NCI-H2171 treated with DMSO at 0.1 percent for 48 hours (cell line): Measurements from ENCODE around the gene TMEM191B.
"Not testable (repeated sequence)": the region's sequence is repeated elsewhere in the genome, so short reads cannot be mapped to it uniquely, and the experiment has no call there.

Source experiments
- DNase-seq: peaks from one replicate; lab custom pipeline; 2025; lab: John Stamatoyannopoulos, UW

The TMEM191B gene

DNA sequence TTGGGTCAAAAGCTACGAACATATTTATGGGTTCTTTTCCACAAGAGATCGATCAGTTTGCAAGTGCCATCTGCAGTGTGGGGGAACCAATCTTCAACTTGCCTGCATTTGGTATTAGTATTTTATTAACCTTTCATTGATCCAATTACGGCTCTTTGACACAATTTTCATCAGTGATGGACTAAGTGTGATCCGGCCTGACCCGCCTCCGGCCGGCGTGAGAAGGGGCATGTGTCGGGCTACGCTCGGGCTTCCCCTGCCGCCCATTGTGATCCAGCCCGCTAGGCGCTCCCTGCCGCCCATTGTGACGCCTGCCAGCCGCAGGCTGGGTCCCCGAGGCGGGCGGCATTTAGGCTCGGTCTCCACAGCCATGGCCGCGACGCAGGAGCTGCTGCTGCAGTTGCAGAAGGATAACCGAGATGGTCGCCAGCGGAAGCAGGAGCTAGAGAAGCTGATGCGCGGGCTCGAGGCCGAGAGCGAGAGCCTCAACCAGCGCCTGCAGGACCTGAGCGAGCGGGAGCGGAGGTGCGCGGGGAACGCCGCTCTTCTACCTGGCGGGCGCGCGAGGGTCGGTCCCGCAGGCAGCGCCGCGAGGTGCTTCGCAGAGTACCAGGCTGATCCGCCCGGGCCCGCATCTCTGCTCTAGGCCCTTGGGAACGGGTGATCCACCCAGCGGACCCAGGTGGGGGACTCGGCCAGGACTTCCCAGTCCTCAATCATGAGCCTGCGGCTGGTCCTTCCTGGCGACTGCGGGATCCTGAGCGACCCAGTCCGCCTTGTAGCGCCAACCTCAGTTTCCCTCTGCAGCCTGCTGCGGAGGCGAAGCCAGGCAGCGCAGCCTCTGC, at the start of gene TMEM191B:
TMEM191B (plus strand) TSS at position 51 of the 845 bp plus-strand sequence; CDS start at position 230, 179 bp downstream.
- not testable (repeated sequence) for DNase-seq

GRCh38 chr22:18496227-18496626, 31.4 kb upstream of the TMEM191B start:
- not testable (repeated sequence) for DNase-seq

GRCh38 chr22:18511327-18511726, 16.3 kb upstream of the TMEM191B start:
- not testable (repeated sequence) for DNase-seq

DNA sequence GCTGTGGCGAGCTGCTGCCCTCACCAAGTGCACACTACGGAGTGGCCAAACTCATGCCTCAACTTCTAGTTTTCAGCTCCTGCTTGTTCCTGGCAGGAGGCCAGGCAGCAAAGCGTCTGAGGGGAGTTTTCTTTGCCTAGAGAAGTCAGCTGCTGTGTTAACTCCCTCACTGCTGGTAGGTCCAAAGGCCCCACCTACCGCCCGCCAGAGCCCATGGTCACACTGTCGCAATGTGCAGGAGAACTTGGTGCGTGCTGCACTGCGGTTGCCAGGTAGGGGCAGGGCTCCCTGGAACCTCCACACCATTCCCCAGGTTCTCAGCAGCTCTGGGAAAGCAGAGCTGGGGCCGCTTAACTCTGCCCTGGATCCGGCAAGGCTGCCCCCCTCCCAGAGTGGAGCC, 15.2 kb upstream of the TMEM191B start:
- DNase-seq, result not testable (repeated sequence)

DNA sequence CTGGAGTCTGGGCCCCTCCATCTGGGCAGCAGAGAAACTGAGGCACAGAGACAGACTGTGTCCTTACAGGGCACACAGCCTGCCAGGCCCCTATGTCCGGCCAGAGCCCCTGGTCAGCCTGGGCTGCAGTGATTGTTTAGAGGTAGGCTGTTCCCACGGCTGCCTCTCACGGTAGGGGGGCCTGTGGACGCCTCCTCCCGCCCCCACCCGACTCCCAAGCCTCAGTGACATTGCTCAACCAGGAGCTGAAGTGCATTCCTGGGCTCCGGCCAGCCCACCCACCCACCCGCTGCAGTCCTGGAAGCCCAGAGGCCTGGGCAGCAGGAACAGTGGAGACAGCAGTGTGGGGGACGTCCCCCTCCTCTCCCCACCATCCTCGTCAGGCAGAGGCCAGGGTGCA, 14.1 kb upstream of the TMEM191B start:
- DNase-seq, result not testable (repeated sequence)

- not testable (repeated sequence) for DNase-seq
Observed at GRCh38 chr22:18518061-18518460, 9.5 kb upstream of the TMEM191B start, which contains the start of gene GGTLC3. TSS of gene GGTLC3 (minus strand) at chr22:18518161. CDS start at chr22:18517897, 264 bp downstream.

GRCh38 chr22:18522762-18523161, 4.8 kb upstream of the TMEM191B start:
- DNase-seq, result not testable (repeated sequence)

DNA sequence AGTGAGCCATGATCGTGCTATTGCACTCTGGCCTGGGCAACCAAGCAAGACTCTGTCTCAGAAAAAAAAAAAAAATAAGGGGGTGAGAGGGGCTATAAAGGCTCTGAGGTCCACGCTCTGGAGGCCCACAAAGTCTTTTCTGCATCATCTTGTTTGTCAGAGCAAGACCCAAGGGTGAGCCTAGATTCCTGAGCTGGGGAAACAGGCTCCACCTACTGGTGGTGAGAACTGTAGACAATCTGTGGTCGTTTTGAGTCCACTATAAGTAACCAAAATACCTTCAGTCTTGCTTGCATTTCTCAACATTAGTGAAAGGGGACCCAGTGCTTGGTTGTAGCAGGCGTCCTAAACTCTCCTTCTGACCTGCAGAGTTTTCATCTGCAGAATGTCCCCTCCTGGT, 4.3 kb upstream of the TMEM191B start:
- DNase-seq, result not testable (repeated sequence)

GRCh38 chr22:18528597-18529415, 1.2 kb downstream of the TMEM191B start:
- DNase-seq, result not testable (repeated sequence)

- not testable (repeated sequence) for DNase-seq
Observed at GRCh38 chr22:18529416-18530145, 2.0 kb downstream of the TMEM191B start.

GRCh38 chr22:18533633-18534032, 6.0 kb downstream of the TMEM191B start:
- not testable (repeated sequence) for DNase-seq

DNA sequence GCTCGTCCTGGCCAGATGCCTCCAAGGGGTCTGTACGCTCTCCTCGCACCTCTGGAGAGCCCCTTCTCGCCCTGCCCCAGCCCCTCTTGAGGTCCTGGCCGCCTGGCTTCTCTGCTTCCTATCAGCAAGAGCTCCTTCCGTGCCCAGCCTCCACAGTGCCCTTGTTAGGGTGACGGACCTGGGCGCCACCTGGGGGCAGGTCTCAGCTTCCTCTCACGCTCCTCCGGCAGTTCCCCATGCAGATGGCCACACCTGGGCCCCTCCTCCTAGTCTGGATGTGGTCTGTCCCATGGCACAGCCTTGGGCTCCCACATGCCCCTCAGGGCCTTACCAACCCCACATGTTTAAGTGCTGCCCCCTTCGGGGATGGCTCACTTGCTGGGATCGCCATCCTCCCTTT, 6.7 kb downstream of the TMEM191B start:
- not testable (repeated sequence) for DNase-seq

DNA sequence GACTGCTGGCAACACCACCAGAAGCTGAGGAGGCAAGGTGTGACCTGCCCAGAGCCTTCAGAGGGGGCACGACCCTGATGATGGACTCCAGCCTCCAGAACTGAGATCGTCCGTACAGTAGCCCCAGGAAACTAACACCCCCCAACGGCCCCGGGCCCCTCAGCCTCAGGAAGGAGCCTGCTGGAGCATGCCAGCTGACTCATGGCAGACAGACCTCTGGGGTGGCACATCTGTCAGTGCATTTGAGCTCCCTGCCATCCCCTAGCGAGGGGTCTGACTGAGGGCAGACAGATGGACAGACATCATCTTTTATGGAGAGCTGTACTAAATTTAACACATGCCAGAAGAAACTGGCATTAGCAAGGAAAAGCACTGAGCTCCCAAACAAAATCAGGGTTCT, 12.4 kb downstream of the TMEM191B start:
- not testable (repeated sequence) for DNase-seq

DNA sequence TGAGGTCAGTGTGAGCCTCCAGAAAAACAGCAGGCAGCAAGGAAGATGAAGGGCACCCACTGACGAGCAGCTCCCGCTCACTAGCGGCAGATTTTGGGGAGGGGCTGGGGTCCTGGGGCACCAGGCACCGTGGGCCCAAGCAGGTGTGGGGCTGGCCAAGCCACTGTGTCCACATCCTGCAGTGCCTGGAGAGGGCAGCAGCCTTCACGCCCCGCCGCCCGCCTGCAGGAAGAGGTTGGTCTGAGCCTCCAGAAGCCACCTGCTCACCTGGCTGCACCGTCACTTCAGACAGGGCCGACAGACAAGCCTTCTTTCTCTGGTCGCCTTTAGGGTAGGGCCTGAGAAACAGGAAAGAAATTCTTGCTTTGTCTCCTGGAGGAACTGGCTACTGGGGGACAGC, 15.8 kb downstream of the TMEM191B start:
- DNase-seq, result not testable (repeated sequence)

GRCh38 chr22:18544615-18545014, 17.0 kb downstream of the TMEM191B start:
- DNase-seq, result not testable (repeated sequence)

DNA sequence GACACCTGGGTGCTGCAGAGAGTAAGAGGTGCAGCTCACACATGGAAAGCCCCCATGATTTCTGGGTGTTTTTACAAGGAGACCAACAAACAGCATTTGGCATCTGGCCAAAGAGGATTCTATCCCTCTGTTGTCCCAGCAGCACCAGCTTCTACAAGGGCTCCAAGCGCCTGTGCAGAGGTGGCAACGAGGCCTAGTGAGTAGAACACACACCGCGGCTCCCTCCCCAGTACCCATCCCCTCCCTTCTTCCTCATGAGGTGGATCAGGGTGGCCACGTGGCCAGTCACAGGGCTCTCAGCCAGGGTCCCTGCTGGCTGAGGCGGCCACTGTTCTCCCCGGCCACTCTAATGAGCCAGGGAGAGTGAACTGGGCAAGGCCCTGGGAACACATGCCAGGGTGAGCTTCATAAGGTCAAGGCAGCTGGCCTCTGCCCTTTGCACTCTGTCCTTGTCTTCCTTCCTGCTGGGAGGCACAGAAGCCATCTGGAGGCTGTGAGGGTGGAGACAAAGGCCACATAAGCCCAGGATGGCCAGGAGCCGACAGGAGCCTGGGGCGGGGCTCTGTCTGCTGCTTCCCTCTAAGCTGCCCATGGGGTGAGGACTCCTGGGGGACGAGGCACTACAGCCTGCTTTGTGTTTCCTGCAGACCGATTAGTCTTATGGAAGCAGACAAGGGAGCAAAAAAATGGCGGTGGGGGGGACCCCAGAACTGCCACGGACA, 22.0 kb downstream of the TMEM191B start:
- not testable (repeated sequence) for DNase-seq

DNA sequence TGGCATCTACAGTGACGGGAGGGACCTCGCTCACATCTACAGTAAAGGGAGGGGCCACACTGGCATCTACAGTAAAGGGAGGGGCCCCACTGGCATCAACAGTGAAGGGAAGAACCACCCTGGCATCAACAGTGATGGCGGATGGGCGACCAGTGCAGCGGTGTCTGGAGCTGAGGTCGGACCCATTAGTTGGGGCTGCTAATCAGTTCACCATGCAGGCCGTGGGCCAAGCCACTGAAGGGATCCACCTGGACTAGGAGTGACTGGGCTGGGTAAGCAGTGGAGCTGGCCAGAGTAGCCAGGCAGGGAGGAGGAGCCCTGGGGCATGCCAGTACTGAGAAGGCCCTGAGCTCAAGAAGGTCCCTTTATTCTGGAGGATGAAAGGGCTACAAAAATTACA, 23.4 kb downstream of the TMEM191B start:
- DNase-seq, result not testable (repeated sequence)

DNA sequence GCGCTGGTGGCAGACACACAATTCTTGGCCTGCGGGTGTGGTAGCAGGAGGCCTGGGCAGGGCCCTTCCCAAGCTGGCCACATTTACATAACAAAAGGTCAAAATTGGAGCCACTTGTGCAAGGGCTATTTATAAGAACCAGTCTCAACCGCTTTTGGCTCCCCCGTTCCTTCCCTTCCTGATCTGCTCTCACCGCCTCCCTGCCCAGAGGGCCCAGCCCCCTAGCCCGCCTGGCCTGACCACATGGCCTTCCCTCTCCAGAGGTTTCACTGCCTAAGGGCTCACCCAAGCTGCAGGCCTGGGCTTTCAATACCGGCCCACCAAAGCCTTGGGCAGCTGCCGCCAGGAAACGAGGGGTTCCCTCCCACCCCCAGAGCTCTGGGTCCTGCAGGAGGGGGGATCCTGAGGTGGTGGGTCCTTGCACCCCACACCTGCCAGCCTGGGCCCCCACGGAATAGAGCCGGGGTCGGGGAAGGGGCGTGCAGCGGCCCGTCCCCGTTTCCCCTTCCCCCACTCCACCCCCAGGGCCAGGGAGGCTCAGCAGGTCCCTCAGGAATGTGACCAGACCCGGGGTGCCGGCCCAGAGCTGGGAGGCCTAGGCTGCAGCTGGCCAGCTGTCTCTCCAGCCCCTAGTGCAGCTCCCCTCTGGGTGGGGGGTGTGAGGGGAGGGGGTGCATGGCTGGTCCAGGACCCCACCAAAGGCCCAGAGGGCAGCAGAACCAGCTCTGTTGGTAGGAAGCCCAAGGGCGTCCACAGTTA, 25.4 kb downstream of the TMEM191B start:
- DNase-seq, result not testable (repeated sequence)

DNA sequence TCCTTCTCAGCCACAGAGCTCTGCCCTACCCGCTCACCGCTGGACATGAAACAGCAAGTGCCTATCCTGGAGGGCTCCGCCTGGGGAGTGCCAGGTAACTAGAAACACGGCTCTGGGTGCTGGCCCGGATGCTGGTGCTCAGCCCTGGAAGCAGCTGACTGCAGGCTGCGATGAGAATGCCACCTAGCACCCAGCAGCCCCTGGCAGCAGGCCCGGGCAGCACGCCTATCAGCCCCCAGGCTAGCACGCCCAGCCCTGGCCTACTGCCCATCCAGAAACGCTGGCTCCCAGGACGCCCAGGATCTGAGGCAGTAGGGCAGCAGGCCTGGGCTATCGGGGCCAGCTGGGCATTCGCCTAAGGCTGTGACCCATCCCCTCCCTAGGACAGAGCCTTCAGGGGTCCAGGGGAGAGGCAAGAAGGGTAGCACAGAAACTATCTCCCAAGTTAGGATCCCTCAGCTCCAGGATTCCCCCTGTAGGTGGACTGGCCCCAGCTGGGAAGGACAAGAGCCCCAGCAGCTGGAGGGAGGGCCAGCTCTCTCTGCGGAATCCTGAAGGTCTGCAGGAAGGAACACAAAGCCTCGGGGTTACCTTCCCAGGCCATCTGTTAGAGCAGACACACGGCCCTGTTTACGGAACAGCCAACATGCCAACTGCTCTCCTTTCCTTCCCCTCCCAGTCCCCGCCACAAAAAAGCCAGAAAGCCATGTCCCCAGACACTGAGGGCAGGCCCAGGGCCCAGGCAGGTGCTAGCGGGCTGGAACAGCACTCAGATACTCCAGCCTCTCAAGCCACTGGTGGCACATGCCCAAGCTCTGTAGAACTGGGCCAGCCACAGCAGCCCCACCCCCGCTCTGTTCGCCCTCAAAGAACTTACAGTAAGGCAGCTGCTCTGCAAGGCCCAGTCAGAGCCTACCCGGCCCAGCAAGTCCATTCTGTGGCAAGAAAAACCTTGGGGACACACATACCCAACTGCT, 27.0 kb downstream of the TMEM191B start:
- not testable (repeated sequence) for DNase-seq
